ENCODE results near the gene SSX1.
"Not testable (repeated sequence)": the region's sequence is repeated elsewhere in the genome, so short reads cannot be mapped to it uniquely, and the experiment has no call there.

SSX1 gene, protein sequence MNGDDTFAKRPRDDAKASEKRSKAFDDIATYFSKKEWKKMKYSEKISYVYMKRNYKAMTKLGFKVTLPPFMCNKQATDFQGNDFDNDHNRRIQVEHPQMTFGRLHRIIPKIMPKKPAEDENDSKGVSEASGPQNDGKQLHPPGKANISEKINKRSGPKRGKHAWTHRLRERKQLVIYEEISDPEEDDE

GRCh38 chrX:48255062-48255796 lies at the start of gene SSX1:
Gene SSX1, plus strand, starts transcription at chrX:48255392. Its CDS starts 1,850 bp downstream, at chrX:48257242.
- DNase-seq (ENCODE audit: low spot score), result not testable (repeated sequence)

DNA sequence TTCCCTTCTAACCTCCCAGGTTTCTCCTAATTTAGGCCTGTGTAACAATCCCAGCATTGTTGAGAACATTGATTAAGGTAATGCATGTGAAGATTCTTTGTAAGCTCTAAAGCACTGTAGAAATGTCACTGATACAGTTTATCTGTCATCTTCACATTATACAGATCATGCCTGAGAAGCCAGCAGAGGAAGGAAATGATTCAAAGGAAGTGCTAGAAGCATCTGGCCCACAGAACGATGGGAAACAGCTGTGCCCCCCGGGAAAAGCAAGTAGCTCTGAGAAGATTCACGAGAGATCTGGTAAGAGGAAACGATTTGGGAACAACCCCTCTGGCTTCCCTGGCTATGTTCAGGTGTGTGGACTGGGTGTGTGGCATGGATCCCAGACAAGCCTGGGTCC lies 40.9 kb upstream of the SSX1 start:
- DNase-seq (ENCODE audit: low spot score), result not testable (repeated sequence)

DNA sequence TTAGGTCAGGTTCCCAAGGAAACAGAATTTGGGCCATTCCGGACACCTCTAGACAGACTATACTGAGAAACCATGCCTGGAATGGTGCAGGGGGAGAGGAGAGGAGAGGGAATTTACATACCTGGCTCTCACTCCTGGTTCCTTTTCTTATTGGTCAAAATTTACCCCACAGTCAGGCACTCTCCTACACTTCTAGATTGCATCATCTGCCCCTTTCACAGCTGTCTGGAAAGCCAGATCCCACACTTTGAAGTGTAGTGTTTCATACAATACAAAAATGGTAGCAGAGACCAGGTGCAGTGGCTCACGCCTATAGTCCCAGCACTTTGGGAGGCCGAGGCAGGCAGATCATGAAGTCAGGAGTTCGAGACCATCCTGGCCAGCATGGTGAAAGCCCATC lies 31.0 kb upstream of the SSX1 start:
- DNase-seq (ENCODE audit: low spot score), result not testable (repeated sequence)

DNA sequence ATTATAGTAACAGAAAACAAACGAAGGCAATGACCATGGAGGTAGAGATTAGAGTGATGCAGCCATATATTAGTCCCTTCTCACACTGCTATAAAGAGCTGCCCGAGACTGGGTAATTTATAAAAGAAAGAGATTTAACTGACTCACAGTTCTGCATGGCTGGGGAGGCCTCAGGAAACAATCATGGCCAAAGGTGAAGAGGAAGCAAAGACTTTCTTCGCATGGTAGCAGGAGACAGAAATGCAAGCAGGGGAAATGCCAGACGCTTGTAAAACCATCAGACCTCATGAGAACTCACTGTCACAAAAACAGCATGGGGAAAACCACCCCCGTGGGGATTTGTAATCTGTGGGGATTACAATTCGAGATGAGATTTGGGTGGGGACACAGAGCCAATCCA lies 2.2 kb upstream of the SSX1 start:
- not testable (repeated sequence) for DNase-seq (ENCODE audit: low spot score)

- not testable (repeated sequence) for DNase-seq (ENCODE audit: low spot score)
Measured at GRCh38 chrX:48274365-48274764, 19.2 kb downstream of the SSX1 start.

DNA sequence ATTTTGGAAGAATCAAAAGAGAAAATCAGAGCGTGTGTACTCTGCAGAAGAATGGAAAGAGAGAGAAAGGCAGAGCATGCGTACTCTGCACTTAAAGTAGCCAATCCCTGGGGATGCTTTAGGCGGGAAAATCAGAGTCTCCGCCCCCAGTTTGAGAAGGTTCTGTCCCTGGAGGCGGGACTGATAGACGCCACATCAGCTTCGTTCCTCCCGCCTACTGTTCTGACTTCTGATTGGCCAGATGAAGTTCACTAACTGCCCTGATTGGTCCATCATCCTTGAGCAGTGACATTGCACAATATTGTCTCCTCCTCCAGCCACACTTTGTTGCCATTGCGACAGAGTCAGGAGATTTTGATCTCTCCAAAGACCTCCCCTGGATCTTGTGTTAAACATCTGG lies 23.8 kb downstream of the SSX1 start:
- DNase-seq (ENCODE audit: low spot score), result no peak

DNA sequence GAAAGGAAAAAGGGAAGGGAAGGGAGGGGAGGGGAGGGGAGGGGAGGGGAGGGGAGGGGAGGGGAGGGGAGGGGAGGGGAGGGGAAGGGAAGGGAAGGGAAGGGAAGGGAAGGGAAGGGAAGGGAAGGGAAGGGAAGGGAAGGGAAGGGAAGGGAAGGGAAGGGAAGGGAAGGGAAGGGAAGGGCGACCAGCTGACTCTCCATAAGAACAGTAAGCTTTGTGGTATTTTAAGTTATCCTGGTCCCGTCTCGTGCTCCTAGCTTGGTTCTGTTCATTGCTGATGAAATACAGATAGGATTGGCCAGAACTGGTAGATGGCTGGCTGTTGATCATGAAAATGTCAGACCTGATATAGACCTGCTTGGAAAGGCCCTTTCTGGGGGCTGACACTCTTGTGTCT lies 25.5 kb downstream of the SSX1 start:
- not testable (repeated sequence) for DNase-seq (ENCODE audit: low spot score)

DNA sequence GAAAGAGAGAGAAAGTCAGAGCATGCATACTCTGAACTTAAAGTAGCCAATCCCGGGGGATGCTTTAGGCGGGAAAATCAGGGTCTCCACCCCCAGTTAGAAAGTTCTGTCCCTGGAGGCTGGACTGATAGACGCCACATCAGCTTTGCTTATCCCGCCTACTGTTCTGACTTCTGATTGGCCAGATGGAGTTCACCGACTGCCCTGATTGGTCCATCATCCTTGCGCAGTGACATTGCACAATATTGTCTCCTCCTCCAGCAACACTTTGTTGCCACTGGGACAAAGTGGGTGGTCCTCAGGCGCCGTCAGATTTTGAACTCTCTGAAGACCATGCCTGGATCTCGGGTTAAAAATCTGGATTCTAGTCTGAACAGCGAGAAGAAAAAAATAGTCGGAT lies 51.0 kb downstream of the SSX1 start:
- no peak for DNase-seq (ENCODE audit: low spot score)

DNA sequence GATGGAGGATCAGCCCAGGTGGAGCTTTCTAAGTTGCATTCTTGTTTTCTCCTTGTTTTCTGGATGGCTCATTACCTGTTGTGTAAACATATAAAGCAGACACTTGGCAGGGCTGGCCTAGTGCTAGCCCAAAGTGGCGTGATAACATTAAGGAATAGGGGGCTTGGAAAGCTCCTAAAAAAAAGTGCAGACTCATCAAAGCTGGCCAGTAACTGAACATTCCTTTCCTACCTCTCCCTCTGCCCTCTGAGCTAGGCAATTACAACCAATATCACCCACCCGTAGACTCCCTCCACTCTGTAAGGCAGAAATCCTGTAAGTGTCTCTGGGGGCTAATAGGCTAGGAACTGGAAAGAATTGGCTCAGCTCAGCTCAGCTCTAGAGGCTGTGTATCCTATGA lies 58.8 kb downstream of the SSX1 start:
- not testable (repeated sequence) for DNase-seq (ENCODE audit: low spot score)
